Measurements from ENCODE around the gene TXLNB.

TXLNB gene

GRCh38 chr6:139271056-139271455 lies 20.7 kb downstream of the TXLNB start:
- no peak for DNase-seq (ENCODE audit: low read depth, low spot score)

DNA sequence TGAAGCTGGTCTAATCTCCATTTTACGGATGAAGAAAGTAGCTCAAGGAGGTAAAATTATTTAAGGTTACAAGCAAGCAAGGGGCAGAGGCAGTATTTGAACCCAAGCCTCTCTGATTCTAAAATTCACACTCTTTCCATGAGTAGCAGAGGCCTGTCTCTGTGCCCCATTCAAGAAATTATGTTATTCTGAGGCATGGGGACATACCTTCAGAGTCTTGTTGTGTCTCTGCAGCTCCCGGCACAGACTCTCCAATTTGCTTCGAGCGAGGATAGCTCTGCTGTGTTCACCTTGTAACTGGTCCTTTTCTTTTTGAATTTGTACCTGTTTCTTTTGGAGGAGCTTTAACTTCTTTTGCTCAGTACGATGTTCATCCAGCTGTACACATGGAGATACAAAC lies 21.5 kb downstream of the TXLNB start:
- DNase-seq (ENCODE audit: low read depth, low spot score) = no peak

- DNase-seq (ENCODE audit: low read depth, low spot score) = no peak
Measured at GRCh38 chr6:139265512-139266190, 26.1 kb downstream of the TXLNB start.

DNA sequence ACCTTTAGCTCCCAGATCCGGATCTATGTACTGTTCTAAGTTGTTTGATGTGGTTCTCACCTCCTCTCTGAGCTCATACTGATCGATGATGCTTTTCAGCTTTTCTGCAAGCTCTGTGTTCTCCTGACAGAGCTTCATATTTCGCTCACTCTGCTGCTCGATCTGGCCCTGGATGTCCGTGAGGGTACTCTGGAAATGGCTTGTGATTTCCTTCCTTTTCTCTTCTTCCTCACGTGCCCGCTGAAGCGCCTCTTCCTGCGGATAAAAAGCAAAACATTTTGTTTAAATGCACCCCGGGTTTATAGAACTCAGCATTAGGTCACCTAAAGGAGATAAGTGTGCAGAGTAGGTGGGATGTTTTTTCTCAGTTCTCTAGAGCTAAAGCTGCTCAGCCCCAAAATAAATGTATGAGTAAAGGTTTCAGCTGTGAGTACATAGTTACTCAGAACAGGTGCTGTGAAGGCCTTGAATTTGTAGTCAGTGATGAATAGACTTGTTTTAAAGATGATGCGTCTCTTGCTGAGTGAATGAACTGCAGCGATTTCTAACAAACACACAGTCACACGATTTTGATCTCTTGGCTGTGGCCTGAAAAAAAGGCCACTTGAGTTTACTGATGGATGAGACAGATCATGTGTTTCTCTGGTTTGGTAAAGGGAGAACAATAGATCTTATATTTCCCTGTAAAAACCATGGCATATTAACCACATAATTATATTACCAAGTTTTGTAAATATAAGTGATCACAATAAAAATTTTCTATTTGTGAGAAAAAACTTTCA lies 29.1 kb downstream of the TXLNB start:
- DNase-seq (ENCODE audit: low read depth, low spot score) = no peak

DNA sequence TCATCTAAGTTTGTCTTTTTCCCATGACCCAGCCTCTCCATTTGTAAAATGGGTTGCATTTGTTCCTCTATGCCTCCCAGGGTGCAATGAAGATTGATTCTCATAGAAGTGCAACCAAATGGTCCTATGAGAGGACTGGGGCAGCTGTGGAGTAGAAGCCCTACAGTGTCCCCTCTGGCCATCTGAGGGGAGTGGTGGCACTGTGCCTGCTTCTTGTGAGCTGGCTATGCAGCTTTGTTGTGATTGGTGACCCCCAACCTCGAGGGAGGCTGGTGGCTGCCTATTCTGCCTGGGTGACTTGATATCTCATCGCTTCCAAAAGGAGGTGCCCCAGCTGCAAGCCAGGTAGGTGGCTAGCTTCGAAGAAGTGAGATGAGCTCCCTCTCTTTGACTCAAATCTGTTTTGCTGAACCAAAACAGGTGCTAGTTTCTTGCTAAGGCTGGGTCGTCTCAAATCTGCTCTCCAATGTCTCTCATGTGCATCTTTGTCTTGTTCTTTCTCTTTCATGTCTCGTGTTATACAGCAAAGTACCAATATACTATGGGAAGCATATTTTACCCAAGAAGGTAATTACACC lies 33.9 kb downstream of the TXLNB start:
- no peak for DNase-seq (ENCODE audit: low read depth, low spot score)

DNA sequence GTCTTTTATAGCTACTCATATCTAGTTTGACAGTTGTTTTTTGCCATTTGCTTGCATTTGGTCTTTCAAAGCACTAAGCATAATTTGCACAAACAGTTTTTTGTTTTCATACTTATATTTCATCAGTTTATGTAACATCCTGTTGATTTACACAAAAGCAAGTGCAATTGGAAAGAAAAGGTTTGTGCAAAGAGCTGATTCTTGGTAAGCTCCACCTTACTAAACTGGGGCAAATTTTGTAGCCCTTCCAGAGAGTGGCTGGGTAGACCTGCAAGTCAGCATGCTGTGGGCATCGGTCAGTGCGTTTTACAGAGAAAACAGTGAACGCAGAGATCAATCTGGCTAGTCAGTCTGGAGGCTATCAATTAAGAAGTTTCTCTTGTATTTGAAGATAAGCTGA lies 34.5 kb downstream of the TXLNB start:
- no peak for DNase-seq (ENCODE audit: low read depth, low spot score)

GRCh38 chr6:139256087-139256486 lies 35.7 kb downstream of the TXLNB start:
- no peak for DNase-seq (ENCODE audit: low read depth, low spot score)

DNA sequence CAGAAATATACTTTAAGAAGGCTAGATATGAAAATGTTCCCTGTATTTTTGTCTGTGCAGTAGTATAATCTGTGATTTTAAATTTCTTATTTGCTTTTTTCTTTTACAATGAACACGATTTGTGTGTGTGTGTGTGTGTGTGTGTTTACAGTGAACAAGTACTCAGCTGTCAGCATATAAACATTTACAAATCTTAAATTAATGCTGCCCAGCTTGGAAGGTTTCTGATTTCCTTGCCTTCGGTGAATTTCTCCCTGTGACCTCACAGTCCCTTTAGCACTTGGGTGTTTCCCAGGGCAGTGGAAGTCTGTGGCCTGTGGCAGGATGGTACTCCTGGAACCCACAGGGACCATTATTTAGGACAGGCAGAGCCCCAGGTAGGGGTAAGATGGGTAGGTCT lies 37.6 kb downstream of the TXLNB start:
- no peak for DNase-seq (ENCODE audit: low read depth, low spot score)

DNA sequence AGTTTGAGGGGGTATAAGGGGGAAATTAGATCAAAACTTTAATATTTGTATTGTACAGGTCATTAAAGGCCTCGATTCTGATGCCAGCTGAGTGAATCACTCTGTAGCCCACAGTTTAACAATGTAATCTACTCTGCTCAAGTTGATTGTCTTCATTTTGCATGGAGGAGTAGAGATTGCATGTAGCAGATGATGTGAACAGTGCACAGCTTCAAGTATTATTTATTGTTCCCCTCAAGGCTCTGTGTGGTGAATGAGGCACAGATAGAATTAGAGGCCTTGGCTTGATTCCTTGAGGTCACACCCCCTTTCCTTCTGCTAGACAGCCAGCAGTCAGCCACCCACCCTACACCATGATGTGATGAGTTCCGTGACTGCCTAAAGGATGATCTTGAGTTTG lies 38.1 kb downstream of the TXLNB start:
- no peak for DNase-seq (ENCODE audit: low read depth, low spot score)

DNA sequence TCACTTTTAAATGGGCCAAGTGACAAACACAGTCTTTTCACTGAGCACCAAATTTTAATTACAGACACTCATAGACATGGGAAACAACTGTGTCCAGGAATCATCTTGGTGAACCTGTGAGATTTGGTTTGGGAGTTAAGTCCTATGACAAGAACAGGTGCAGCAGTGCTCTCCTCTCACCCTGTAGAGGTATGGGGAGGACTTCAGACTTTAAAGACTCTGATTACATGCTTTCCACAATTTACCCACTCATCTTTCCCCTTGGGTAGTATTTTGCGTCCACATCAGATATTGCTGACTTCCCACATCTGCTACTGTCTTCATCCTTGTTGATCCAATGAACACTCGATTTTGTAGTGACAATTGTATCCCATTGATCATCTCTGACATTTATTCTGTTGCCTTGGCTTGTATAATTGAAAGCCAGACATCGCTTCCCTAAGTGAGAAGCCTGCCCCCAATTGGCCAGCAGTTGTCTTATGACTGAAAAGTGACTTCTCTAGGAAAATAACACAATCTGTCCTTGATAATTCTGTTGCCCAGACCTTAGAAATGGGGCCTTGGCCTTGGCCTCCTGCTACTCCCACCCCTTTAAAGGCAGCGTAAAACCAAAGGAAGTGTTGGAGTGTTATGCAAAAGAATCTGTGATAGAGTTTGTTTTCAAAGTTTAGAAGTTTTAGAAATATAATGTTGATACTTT lies 40.0 kb downstream of the TXLNB start:
- DNase-seq (ENCODE audit: low read depth, low spot score) = no peak

DNA sequence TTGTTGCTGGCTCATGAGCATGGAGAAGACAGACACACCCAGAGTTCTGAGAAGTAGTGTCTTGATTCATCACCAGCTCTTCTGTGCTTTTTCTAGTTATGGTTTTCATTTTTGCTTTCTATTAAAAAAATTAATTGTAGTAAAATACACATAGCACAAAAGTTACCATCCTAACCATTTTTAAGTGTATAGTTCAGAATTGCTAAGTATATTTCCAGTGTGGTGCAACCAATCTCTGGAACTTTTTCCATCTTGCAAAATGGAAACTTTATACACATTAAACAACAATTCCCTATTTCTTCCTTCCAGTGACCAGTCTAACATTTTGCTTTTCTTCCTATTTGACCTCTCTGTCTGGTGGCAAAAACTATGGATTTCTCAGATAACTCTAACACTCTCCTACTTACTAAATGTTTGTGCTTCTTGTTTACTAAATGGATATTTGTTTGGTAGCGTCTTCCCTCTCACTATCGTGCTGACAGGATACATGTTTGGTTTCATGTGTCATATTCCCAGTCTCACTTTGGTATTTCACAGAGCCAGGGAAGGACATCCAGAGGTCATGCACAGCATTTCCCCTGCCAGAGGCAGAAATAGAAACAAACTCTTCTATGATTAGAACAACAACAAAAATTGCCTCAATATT lies 40.6 kb downstream of the TXLNB start:
- no peak for DNase-seq (ENCODE audit: low read depth, low spot score)

GRCh38 chr6:139250296-139251044 lies 41.3 kb downstream of the TXLNB start:
- DNase-seq (ENCODE audit: low read depth, low spot score) = peak; percentile 18

DNA sequence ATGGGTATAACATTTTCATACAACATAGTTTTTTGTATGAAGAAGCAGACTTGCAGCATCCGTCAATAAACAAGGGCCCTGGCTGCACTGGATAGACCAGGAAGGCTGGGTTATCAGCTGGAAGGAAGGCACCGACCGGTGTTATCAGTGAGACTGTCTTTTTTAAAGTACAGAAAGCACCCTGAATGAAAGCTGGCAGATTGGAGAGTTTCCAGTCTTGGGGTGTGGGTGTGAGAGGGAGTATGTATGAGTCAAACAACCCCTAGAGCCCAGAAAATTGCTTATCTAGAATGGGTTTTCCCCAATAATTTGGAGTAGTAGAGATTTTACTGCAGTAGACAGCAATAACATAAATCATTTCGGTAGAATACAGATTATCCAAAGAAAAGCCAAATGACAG lies 42.4 kb downstream of the TXLNB start:
- DNase-seq (ENCODE audit: low read depth, low spot score) = no peak

DNA sequence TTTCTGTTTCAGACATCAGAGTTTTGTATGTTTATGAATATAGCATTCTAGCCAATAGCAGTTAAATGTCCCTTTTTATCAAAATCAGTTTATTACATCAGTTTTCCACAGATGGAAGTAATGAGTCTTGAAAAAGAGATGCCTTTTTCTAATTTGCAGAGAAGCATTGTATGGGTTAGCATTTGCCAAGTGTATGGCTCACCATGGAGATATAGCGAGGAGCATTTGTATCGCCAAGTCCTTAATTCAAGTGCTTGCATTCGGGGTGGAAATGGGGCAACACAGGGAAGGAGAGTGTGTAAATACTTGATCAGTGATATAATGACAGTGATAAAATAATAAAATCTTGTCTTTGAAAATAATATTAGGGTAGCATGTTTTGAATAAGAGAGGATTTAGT lies 42.9 kb downstream of the TXLNB start:
- no peak for DNase-seq (ENCODE audit: low read depth, low spot score)

- DNase-seq (ENCODE audit: low read depth, low spot score) = no peak
Measured at GRCh38 chr6:139247618-139248017, 44.2 kb downstream of the TXLNB start.

GRCh38 chr6:139243536-139243935 lies 48.3 kb downstream of the TXLNB start:
- DNase-seq (ENCODE audit: low read depth, low spot score) = no peak

GRCh38 chr6:139242457-139243240 lies 49.1 kb downstream of the TXLNB start:
- no peak for DNase-seq (ENCODE audit: low read depth, low spot score)

GRCh38 chr6:139240161-139241010 lies 51.4 kb downstream of the TXLNB start:
- DNase-seq (ENCODE audit: low read depth, low spot score) = no peak

- no peak for DNase-seq (ENCODE audit: low read depth, low spot score)
Measured at GRCh38 chr6:139239064-139239463, 52.7 kb downstream of the TXLNB start.
